NK-92 (cell line): ENCODE data around the gene PTP4A2.
"Not testable (repeated sequence)": the region's sequence is repeated elsewhere in the genome, so short reads cannot be mapped to it uniquely, and the experiment has no call there.

Experiments
- DNase-seq: peaks from one replicate; lab custom pipeline; 2025; ENCODE audit not compliant: unreplicated experiment; lab: John Stamatoyannopoulos, UW

The PTP4A2 gene

DNA sequence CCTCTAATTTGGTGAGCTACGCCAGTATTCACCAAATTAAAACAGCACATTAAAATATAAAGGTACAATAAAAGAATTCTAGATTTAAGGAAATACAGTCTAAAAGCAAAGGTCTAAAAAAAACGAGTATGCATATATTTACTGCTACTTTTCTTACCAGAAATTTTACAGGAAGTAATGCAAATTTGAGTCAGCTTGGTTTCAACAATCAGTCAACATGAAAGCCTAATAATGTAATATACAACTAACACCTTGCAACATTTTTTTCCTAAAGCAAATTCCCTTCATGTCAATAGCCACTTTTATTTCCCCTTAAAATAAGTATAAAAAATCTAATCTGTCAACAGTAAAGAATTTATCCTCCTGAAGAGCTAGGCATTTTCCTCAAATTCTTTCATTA lies 11.9 kb downstream of the PTP4A2 start:
- DNase-seq, result no peak

DNA sequence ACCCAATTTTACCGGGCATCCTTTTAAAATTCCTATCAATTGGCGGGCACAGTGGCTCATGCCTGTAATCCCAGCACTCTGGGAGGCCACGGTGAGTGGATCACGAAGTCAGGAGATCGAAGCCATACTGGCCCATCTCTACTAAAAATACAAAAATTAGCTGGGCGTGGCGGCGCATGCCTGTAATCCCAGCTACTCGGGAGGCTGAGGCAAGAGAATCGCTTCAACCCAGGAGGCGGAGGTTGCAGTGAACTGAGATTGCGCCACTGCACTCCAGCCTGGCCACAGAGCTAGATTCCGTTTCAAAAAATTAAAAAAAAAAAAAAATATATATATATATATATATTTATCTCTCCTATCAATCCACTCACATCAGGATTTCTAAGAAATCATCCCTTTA lies 12.3 kb downstream of the PTP4A2 start:
- not testable (repeated sequence) for DNase-seq

DNA sequence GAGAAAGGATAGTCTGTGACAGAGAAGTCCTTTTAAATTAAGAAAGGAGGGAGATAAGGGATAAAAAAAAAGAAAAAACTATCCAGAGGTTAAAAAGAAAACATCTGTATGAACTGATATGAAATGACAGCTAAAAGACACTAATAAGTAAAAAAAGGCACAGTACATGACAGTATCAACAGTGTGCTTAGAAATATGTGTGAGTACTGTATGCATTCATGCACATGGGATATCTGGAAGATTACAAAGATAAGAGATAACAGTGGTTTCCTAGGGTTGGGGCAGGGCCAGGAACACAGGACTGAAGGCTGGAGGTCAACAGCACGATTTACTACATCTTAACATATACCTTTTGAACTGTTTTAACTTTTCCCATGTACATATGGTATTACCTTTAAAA lies 13.3 kb downstream of the PTP4A2 start:
- no peak for DNase-seq

DNA sequence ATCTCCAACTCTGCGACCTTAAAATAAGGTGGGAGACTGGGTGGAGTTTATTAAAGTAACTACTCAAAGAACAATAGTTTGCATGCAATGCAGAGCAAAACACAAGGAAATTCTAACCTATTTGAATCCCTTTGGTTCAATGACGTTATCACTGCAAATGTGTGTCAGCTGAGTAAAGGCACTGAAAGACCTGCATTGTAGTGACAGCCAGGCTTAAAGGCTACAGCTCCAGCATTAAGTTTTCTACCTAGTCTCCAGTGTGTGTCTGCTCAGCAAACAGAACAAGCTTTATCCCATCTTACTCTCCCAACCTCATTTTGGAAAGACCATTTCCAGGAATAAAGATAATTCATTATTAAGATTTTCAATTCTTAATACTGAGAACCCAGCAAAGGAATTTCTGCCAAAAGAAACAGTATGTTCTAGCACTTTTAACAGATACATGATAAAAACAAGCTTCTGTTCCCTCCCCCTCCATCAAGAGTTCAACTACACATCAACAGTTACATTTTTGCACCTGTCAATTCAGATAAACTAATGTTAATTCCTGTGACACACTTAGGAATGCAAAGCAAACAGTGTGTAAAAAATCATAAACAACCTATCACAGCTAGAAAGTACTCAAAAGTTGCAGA lies 14.2 kb downstream of the PTP4A2 start:
- no peak for DNase-seq

DNA sequence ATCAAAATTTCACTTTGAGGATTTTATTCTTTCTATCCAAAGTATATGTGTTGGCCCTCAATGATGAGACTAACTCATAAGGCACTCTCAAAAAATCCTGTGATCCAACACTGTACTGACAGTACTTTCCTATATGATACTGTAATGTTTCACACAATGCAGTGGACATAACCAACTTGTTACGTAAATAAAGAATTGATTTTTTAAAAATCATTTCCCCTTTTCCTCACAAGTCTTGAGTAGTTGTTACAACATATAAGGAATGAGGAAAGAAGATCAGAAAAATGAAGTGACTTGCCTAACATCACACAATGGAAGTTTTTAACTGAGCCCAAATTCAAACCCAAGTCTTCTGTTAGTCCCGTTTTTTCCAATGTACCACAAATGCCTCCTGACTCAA lies 17.2 kb downstream of the PTP4A2 start:
- DNase-seq, result no peak

DNA sequence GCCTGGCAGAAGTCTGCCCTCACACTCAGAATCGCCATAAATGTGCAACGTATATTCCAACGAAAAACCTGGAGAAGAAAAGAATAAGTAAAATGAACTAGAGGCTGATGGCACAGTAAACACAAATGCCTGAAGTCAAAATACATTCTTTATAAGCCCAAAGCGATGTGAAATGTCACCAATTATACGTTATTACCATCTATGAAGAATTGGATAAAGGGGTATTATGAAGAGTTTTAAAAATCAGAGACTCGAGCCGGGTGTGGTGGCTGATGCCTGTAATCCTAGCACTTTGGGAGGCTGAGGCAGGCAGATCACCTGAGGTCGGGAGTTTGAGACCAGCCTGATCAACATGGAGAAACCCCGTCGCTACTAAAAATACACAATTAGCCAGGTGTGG lies 18.6 kb downstream of the PTP4A2 start:
- no peak for DNase-seq

DNA sequence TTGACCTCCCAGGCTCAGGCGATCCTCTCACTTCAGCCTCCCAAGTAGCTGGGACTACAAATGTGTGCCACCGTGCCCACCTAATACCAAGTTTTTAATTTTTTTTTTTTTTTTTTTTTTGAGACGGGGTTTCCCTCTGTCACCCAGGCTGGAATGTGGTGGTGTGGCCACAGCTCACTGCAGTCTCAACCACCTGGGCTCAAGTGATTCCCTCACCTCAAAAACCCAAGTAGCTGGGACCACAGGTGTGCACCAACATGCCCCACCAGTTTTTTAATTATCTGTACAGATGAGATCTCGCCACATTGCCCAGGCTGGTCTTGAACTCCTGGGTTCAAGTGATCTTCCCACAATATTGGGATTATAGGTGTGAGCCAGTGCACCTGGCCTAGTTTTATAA lies 22.7 kb downstream of the PTP4A2 start:
- no peak for DNase-seq

DNA sequence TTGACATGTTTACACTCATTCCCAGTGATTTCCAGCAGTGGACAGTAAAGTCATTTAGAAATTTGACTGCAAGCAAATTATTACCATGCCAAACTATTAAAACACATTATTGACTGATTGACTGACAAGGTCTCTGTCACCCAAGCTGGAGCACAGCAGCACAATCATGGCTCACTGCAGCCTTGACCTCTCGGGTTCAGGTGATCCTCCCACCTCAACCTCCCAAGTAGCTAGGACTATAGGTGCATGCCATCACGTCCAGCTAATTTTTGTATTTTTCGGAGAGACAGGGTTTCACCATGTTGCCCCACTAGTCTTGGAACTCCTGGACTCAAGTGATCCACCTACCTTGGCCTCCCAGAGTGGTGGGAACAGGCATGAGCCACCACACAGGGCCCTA lies 24.2 kb downstream of the PTP4A2 start:
- no peak for DNase-seq

DNA sequence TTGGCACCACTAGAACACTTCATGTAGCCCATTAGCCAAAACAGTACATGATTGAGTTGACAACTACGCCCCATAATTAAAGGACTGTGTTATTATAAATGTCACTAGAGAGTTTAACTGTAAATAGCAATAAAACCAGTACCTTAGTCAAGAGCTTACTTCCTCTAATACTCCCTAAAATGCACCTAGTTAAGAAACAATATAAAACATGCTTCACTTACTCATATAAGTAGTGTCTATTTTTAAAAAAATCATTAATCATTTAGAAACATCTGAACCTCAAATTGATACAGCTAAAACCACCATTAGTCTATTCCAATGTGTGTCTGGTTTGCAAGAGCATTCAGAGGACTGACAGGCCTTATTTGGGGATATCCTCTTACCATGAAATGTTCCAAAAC lies 25.3 kb downstream of the PTP4A2 start:
- DNase-seq, result no peak

DNA sequence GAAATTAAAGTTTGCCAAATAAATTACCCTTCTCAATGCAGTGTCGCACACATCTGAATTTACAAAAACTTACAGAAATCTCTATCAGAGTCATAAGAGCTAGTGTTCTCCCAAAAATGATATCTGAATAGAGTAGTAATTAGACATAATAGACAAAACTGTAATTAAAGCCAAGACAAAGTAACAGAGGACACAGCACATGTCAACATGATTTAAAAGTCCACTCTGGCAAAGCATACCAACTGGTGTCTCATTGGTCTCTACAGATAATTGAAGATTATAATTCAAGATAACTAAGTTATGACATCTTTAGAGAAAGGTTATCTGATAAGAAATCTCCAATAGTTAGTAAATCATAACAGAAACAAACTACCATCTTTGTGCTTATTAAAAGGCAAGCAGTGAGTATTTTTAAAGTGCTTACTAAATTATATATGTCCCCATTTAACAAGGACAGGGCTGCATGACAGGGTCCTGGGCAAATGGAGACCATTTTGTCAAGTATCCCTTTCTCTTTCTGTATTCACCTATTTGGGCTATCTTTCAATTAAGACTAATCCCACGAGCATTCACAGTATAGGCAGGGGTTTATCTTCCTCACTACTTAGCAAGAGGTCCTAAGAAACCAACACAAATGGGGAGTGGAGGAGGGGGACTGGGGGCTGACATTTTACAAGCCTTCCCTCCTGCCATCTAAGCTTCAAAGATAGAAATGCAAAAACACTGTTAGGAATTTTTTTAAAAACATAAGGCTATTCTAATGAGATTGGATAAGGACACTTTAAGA lies 26.0 kb downstream of the PTP4A2 start:
- DNase-seq, result no peak

DNA sequence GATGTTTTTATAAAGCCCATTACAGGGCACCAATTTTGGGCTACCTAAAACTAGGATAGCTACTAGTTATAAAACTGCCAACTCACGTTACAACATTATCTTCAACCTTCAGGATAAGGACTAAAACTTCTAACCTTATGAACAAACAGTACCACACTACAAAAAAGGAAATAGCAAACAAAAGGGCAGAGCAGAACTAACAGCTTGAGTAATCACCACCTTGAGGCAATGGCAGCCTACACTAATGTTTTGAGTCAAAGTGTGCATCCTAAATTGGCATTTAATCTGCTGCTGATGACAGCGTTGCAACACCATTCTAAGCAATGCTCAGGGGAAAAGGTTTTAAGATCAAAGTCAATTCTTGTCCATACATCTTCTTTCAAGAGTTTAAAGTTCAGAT lies 27.2 kb downstream of the PTP4A2 start:
- no peak for DNase-seq

DNA sequence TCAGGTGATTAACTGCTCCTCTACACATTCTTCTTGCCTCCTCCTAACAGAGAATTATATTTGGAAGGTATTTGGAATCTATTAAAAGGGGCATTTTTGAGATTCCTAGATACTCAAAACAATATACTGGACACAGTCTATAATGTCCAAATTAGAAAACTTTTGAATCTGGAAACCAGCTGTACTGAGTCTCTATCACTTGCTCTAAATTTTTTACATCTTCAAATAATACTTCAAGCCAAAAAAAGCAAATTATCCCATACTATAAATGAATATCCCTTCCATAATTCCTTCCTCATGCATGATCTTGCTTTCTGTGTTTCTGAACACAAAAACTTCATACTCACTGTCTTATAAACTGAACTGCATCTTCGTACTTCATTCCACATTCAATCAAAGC lies 28.5 kb downstream of the PTP4A2 start:
- no peak for DNase-seq

DNA sequence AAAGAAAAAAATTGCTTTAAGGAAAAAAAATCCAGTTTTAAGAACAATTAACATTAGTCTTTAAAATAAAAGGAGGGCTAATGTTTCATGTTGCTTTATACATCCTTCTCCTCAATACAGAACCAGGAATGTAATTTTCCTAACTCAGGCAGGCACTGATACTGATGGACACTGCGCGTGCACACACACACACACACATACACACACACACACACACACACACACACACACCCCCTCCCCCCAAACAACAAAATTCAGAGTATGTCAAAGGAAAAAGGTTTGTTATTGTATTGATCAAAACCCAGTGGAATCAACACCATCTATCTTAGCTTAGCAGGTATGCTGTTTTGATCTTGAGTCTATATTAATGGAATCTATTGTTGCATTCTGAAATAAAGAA lies 31.6 kb downstream of the PTP4A2 start:
- no peak for DNase-seq

DNA sequence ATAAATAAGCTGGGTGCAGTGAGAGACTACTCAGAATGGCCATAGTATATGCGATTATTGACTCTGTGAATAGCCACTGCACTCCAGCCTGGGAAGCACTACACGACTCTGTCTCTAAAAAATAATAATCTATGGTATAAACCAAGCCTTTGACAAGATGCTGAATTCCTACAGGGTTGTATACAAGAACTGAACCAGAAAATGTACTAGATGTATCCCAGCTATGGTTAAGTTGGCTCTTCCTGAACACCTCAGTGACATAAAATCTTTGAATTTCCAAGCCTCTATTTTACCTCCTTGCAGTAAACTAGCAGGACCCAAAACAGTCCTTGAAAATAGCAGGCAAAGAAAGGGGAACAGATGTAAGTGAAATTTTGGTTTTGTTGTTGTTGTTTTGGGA lies 32.5 kb downstream of the PTP4A2 start:
- DNase-seq, result no peak

DNA sequence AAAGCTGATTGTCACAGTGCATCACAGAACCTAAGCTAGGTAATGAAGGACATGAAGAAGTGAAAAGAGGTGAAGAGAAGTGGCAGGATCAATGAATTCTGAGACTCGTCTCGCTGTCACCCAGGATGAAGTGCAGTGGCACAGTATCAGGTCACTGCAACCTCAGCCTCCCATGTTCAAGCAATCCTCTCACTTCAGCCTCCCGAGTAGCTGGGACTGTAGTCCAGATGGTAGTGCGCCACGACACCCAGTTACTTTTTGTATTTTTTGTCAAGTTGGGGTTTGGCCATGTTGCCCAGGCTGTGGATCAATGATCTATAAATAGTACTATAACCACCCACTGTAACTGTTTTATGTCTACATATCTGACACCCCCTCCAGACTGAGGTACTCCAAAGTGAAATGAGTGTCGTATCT lies 33.1 kb downstream of the PTP4A2 start:
- no peak for DNase-seq

DNA sequence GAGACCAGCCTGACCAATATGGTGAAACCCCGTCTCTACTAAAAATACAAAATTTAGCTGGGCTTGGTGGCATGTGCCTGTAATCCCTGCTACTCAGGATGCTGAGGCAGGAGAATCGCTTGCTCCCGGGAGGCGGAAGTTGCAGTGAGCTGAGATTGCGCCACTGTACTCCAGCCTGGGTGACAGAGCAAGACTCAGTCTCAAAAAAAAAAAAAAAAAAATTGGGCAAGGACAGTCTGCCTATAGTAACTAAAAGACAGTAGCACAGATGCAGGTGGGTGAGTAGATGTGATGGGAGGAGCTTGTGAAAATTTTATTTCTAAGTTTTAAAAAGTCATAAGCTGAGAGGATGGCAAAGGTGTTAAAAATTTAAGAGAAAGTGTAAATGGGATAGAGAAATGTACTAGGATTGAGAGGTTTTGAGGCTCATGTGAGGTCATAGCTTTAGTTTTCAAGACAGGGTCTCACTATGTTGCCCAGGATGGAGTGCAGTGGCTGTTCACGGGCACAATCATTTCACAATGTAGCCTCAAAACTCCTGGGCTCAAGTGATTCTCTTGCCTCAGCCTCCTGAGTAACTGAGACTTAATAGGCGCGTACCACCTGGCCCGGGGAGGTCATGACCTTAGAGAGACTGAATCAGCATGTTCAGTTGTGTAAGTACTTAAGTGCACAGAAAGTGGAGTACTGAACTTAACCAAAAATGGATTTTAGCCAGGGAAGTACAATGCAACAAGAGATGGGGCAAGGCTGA lies 33.7 kb downstream of the PTP4A2 start:
- no peak for DNase-seq

DNA sequence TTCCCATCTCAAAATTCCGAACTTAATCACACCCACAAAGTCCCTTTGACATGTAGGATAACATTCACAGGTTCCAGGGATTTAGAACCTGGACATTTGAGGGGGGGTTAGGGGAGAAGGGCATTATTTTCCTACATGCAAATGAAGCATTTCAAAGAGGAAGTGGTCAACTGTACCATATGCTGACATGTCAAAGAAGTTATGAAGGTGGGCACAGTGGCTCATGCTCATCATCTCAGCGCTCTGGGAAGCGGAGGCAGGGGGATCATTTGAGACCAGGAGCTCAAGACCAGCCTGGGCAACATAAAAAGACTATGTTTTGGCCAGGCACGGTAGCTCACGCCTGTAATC lies 35.7 kb downstream of the PTP4A2 start:
- no peak for DNase-seq

DNA sequence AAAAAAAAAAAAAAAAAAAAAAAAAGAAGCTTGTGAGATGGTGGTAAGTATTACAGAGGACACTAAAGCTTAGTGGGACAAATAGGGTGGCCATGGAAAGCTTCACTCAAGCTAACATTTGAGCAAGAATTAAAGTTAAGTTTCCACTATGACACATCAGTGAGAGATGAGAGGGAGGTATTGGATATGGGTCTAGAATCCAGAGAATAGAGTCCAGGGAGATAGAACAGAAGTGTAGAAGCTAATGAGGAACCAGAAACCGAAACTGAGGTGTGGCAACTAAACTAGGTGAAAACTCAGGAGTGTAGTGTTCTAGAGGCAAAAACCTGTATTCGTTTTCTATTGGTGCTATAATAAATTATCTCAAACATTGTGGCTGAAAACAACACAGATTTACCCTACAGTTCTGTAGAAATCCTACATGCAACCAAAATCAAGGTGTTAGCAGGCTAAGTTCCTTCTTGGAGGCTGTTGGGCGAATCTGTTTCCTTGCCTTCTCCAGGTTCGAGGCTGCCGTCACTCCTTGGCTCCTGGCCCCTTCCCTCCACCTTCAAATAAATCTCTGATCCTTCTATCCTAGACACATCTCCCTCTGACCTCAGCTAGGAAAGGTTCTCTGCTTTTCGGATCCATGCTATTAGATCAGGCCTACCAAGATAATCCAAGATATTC lies 36.2 kb downstream of the PTP4A2 start:
- no peak for DNase-seq

DNA sequence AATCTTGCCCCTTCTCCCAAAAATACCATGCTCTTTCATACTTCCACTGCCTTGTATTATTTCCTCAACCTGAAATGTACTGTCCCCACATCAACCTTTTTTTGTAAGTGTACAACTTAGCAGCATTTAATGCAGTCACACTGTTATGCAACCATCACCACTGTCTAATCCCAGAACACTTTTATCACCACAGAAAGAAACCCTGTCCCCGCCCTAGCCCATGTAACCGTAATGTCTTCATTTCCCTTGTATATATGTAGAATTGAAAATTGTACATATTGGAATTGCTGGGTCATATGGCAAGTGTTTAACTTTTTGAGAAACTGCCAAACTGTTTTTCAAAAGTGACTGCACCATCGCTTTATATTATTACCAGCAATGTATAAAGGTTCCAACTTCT lies 37.4 kb downstream of the PTP4A2 start:
- DNase-seq, result no peak

DNA sequence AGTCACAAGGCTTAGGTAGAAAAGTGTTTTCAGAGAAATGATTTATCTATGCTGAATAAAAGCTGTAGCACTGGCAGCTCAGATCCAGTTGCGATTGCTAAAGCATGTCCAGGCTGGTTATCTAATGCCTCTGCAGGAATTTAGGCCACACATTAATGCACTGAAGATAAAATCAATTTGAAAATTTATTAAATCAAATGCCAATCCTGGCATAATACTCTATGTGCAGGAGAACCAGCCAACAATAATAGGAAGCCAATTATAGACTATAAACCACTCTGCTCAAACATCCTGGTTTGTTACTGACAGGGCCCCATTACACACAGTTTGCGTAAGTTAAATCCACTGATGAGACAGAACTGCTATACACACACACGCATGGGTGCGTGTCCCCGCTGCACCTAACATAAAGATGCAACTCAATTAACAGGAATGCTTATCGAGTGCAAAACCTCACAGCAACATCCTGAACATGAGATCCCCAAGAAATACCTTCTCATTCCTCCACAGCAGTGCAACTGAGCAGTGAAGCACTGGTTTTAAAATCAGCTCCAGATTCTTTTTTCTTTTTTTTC lies 40.6 kb downstream of the PTP4A2 start:
- no peak for DNase-seq

DNA sequence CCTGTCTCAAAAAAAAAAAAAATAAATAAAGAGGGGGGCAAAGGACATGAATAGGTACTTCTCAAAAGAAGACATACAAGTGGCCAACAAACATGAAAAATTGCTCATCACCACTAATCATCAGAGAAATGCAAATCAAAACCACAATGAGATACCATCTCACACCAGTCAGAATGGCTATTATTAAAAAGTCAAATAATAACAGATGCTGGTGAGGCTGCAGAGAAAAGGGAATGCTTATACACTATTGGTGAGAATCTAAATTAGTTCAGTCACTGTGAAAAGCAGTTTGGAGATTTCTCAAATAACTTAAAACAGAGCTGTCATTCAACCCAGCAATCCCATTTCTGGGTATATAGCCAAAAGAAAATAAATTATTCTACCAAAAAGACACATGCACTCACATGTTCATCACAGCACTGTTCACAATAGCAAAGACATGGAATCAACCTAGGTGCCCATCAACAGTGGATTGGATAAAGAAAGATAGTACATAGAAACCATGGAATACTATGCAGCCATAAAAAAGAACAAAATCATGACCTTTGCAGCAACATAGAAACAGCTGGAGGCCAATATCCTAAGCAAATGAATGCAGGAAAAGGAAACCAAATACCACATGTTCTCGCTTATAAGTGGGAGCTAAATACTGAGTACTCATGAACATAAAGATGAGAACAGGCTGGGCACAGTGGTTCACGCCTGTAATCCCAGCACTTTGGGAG lies 42.5 kb downstream of the PTP4A2 start:
- not testable (repeated sequence) for DNase-seq
